ENCODE results near the gene ADCY3.

The ADCY3 gene

GRCh38 chr2:24771764-24772586, 148.1 kb downstream of the ADCY3 start:
- Histone ChIP-seq H3K4me1 (peaks cover 9% of the 10 kb centered on the region), H3K27me3 (no peaks in the 10 kb centered on the region), H3K4me3 (ENCODE audit: low read depth, low read length) (no peak overlapping the region), H3K9me3 (no peaks in the 10 kb centered on the region), H3K36me3 (no peaks in the 10 kb centered on the region)
- no peak for DNase-seq
- no peak for TF ChIP-seq CTCF (IDR thresholded peaks at IDR 0.05; ENCODE audit: low read depth, low read length)

GRCh38 chr2:24771061-24771460, 149.0 kb downstream of the ADCY3 start:
- H3K4me3 ChIP-seq (ENCODE audit: low read depth, low read length), result no peak overlapping the region
- no peak for TF ChIP-seq CTCF (IDR thresholded peaks at IDR 0.05; ENCODE audit: low read depth, low read length)
- H3K4me1 ChIP-seq, result peaks cover 9% of the 10 kb centered on the region
- no peaks in the 10 kb centered on the region for H3K36me3 ChIP-seq
- no peak for DNase-seq
- H3K9me3 ChIP-seq, result no peaks in the 10 kb centered on the region
- H3K27me3 ChIP-seq, result no peaks in the 10 kb centered on the region

Data from BE2C (cell line).